COLO829 (cell line): ENCODE data around the gene MYOZ2.

ENCODE experiments used
- DNase-seq: peaks from one replicate; pipeline ENCODE4 v3.0.0; 2012; ENCODE audit warnings: low spot score

MYOZ2 gene

GRCh38 chr4:119197772-119198212, 62.2 kb downstream of the MYOZ2 start:
- no peak for DNase-seq

GRCh38 chr4:119204916-119205315, 69.3 kb downstream of the MYOZ2 start:
- no peak for DNase-seq

- DNase-seq: no peak
These were observed 70.1 kb downstream of the MYOZ2 start for GRCh38 chr4:119205690-119206089.

GRCh38 chr4:119206178-119206577, 70.5 kb downstream of the MYOZ2 start:
- DNase-seq: no peak

- DNase-seq: no peak
These were observed 71.4 kb downstream of the MYOZ2 start for GRCh38 chr4:119207051-119207450.

- peak; percentile 98 for DNase-seq
These were observed 73.4 kb downstream of the MYOZ2 start for GRCh38 chr4:119209077-119209476.

- no peak for DNase-seq
These were observed 74.0 kb downstream of the MYOZ2 start for GRCh38 chr4:119209586-119209985.

- no peak for DNase-seq
These were observed 75.1 kb downstream of the MYOZ2 start for GRCh38 chr4:119210775-119211174.

- no peak for DNase-seq
These were observed 76.2 kb downstream of the MYOZ2 start for GRCh38 chr4:119211867-119212233.

- DNase-seq: peak; percentile 99
These were observed 76.8 kb downstream of the MYOZ2 start, which contains the start of gene USP53 for GRCh38 chr4:119212234-119212963. Gene USP53, plus strand, starts transcription at chr4:119212713. Its CDS starts 27,047 bp downstream, at chr4:119239760.

GRCh38 chr4:119212964-119213606, 77.5 kb downstream of the MYOZ2 start:
- DNase-seq: peak; percentile 85

GRCh38 chr4:119218093-119218492, 82.5 kb downstream of the MYOZ2 start:
- no peak for DNase-seq

GRCh38 chr4:119221412-119221811, 85.8 kb downstream of the MYOZ2 start:
- DNase-seq: no peak

GRCh38 chr4:119227690-119228089, 92.1 kb downstream of the MYOZ2 start:
- DNase-seq: no peak

- DNase-seq: no peak
These were observed 92.8 kb downstream of the MYOZ2 start for GRCh38 chr4:119228406-119228805.

- DNase-seq: no peak
These were observed 94.5 kb downstream of the MYOZ2 start for GRCh38 chr4:119229908-119230687.

- no peak for DNase-seq
These were observed 95.9 kb downstream of the MYOZ2 start for GRCh38 chr4:119231491-119231890.

- no peak for DNase-seq
These were observed 96.7 kb downstream of the MYOZ2 start for GRCh38 chr4:119232286-119232685.

- DNase-seq: no peak
These were observed 97.6 kb downstream of the MYOZ2 start for GRCh38 chr4:119233191-119233590.

GRCh38 chr4:119233750-119234149, 98.1 kb downstream of the MYOZ2 start:
- DNase-seq: no peak

GRCh38 chr4:119237201-119237600, 101.6 kb downstream of the MYOZ2 start:
- DNase-seq: no peak
